HL-60 (cell line): Measurements from ENCODE around the gene RPL27A.

ENCODE experiments used
- POLR2AphosphoS5 ChIP-seq: IDR thresholded peaks from 2 replicates; pipeline ENCODE4 v1.6.1; 2012; ENCODE audit warnings: low read depth
- TF ChIP-seq, protein P1 (sequence below): IDR thresholded peaks from one replicate; pipeline ENCODE4 v1.5.1; 2011; ENCODE audit warnings: low read length, control low read depth, inconsistent platforms; ENCODE audit not compliant: insufficient read depth

GRCh38 chr11:8720868-8721608, 38.4 kb downstream of the RPL27A start:
- TF ChIP-seq, protein P1, sequence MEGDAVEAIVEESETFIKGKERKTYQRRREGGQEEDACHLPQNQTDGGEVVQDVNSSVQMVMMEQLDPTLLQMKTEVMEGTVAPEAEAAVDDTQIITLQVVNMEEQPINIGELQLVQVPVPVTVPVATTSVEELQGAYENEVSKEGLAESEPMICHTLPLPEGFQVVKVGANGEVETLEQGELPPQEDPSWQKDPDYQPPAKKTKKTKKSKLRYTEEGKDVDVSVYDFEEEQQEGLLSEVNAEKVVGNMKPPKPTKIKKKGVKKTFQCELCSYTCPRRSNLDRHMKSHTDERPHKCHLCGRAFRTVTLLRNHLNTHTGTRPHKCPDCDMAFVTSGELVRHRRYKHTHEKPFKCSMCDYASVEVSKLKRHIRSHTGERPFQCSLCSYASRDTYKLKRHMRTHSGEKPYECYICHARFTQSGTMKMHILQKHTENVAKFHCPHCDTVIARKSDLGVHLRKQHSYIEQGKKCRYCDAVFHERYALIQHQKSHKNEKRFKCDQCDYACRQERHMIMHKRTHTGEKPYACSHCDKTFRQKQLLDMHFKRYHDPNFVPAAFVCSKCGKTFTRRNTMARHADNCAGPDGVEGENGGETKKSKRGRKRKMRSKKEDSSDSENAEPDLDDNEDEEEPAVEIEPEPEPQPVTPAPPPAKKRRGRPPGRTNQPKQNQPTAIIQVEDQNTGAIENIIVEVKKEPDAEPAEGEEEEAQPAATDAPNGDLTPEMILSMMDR, result no peak
- no peak for TF ChIP-seq POLR2AphosphoS5
